Hematopoietic multipotent progenitor cell (in vitro differentiated cells): ENCODE measurements around the gene KIF23. TPM values are rescaled to one million over a fixed set of nuclear protein-coding genes. Genes with fewer than 3 reads are reported as not detected.
A peak's percentile ranks its signal among the peaks of the same experiment; 100 is the strongest.

Experiments
- DNase-seq, 3 donors: peaks; one replicate each; pipeline ENCODE4 v3.0.0-alpha.2; 2011 to 2015; ENCODE audit warnings: low read depth in 2 of 3, low spot score in 2 of 3
- total RNA-seq: library from RNA; depleted of rRNA; stranded (reverse); fragments of >200 nt; gene quantifications from one replicate; pipeline ENCODE4 v1.2.3, GENCODE V29; 2012

KIF23 gene
- total RNA-seq, 1 donor: 2.2 TPM

DNA sequence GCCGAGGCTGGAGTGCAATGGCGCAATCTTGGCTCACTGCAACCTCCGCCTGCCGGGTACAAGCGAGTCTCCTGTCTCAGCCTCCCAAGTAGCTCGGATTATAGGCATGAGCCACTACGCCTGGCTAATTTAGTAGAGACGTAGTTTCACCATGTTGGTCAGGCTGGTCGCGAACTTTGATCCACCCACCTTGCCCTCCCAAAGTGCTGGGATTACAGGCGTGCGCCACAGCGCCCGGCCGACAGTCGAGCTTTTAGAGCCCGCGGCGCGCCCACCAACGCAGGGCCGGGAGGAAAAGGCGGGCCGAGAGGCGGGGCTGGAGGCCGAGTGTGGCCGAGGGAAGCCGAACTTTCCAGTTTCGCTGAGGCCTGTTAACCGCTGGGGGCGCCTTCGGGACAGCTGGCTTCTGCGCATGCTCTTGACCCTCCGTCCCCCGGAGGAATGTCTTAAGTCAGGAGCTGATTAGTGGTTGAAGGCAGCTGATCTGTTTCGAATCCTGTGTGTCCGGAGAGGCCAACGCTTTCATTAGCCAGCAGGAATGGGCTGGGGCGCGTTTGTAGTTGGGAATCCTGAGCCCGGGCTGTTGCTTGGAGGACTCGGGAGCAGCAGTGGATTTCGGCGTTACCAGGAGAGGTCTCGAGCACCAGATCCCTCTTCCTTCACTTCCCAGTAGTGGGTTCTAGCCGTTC is 48.5 kb downstream of the KIF23 start:
- peak; percentile 79 to 97 (median 94) for DNase-seq

DNA sequence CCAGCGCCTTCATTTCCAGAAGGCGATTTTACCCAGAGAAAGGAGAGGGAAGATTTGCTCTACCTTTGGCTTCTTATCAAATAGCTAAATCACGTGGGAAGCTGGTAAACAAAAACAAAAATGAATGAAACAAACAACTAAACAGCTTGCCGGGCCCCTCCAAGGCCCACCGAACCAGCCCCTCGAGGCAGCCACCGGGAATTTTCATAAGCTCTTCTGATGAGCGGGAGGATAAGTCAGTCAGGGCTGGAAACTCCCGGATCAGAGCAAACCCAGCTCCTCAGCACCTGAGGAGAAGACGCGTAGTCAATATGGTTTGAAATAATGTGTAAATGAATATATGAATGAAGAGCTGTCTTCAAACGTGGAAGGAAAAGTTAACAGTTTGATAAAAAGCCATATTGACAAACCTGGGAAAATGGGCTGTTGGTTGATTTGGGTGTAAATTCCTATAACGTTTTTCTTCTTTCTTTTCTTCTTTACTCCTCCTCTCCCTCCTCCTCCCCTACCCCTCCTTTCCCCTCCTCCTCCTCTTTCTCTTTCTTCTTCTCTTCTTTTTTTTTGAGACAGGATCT is 49.1 kb downstream of the KIF23 start:
- DNase-seq: no peak

DNA sequence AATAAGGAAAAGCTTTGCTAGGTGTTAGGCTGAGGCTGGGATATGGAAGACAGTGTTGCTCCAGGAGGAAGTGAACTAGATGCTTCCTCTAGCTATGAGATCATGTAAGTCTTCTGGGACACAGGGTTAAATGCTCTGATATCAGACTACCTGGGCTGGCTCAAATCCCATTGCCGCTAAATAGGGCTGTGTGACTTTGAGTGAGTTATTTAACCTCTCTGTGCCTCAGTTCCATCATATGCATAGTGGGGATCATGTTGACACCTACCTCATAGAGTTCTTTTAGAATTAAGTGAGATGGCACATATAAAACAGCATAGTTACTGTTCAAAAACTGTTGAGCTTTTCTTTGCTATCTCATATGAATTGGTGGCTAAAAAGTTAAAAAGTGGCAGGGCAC is 51.1 kb downstream of the KIF23 start:
- DNase-seq: no peak

DNA sequence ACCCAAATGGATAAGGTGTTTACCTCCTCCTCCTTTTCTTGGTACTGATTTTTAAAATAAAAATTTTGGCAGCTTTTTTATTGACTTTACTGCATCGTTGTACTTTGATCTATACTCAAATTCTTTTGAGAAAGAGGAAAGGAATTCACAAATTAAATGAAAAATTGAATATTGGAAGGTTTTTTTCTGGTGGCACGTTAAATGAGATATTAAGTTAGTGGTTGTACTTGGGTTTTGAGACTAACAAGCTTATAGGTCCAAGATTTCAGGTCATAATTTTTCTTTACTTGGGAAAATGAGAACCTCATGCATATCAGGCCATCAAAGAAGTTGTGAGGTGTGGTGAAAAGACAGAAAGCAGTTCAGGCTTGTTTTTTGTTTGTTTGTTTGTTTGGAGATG is 52.6 kb downstream of the KIF23 start:
- DNase-seq: no peak

DNA sequence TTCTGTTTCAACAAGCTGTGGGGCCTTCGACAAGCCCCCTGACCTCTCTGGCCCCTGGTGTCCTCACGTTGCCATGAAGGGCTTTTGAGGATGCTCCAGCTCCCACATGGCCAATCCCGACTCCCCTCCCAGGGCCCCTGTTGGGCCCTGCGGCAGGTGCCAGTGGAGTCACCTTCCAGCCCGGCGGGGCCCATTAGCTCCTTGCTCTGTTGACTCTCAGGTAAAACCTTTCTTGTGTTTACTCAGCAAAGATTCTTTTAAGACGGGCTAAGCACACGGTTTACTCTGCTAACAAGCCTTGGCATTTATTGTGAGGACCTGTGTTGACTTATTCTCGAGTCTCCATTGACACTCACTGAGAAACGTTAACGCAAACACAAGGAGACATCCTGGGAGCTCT is 53.5 kb downstream of the KIF23 start:
- no peak for DNase-seq

DNA sequence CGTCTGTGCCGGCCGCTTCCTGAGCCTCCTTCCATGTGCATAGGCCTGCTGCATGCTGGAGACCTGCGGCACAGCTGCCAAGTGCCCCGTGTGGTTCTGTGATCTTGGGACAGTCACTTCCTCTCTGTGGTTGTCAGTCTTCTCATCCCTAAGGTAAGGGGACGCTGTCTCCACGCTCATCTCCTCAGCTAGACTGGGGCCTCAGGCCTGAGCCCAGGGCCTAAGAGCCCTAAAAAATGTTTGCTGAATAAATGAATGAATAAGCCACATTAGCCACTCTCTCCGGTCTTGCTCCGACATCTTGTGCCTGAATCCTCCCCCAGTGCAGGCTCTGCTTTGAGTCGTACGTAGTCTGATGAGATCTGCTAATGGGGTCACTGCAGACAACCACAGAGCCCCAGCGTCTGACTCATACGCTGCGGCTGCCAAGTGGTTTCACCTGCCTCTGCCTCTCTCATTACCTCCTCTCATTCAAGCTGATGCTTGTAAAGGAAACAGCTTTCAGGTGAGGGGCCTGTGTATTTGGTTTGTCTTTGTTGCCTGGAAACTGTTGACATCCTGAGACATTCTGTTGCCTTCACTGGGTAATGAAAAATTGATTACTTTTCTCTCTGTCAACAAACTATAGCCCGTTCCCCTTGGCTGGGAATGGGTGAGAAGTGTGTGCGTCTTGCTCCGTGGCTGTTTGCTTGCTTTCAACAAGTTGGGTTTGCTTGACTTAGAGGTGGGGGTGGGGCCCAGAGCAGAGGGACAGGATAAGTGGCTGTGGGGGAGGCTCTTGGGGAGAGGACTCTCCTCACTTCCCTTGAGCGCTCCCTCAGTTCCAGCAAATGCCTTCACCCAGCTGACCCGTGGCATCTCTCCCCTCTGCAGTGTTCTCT is 54.3 kb downstream of the KIF23 start:
- peak in 2 of 3 donors; percentile 40 to 74 for DNase-seq

DNA sequence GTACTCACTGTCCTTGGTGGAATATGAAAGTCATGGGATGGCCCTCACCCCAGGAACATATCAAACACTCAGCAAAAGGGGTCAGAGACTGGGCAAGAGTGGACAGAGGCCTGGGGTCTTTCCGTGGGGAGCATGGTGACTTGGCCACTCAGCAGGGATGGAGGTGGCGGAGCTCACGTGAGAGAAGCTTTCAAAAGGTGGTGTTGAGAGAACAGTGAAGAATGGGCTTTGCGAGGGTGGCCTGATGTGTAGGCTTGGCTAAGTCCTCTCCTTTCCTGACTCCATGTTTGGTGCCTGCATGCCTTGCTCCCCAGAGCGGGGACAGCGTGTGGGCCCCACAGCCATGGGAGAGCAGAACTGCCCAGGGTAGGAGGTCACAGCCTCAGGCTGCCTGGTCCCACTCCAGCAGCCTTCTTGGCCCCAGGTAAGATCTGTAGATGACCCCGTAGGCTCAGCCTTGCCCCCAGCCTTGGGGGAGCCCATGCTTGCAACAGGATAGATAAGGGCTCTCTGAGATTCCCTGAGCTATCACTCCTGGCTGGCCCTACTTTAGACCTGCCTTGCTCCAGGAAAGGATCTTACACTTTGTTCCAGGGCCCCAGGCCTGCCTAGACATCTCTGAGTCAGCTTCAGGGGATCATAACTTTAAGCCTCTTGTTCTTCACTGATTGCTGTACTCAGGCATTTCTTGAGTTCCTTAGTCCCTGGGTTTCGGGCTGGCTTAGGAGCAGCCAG is 55.5 kb downstream of the KIF23 start:
- DNase-seq: no peak

DNA sequence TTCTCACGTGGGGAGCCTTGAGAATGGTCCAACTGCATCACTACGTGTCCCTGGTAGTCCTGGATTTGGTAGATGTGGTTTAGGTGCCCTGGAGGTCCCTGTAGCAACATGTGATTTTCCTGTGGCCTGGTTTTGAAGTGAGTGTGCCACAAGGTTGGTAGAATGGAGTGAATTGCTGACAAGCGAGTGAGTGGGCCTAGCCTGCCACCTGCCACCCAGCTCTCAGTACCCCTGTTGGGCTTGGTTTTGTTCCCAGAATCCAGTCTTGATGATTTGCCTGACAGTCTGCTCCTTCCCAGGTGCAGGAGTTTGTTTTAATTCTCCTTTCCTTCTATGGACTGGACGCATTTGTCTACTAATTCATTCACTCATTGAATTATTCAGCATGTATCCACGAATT is 57.9 kb downstream of the KIF23 start:
- no peak for DNase-seq

DNA sequence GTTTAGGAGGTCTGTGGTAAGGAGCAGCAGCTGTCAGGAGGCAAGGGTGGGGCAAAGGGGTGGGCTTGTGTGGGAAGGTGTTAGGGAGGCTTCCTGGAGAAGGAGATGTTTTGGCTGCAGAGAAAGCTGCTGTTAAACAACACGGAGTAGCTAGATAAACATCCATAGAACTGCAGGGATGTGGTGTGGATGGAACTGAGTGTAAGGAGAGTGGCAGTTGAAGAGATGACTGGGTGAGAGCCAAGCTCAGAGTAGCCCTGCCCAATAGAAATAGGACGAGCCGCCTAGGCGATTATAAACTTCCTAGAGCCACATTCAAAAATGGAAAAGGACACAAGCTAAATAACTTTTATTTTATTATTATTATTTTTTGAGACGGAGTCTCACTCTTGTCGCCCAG is 58.4 kb downstream of the KIF23 start:
- DNase-seq: no peak

DNA sequence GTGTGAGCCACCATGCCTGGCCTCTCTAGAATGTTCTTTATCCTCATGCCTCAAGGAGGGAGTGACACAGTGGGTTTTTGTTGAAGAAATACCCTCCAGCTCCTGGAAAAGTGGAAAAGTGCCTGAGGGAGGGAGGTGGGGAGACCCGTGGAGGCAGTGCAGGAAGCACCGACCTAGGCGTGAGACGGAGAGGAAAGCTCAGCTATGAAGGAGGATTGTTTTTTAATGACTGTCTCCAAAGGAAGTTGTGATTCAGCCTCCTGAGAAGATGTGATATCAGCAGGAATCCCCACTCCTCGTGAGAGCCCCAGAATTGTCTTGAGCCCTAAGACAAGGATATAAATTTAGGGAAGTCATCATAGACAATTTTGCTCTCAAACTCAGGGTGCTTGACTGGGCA is 60.1 kb downstream of the KIF23 start:
- no peak for DNase-seq

DNA sequence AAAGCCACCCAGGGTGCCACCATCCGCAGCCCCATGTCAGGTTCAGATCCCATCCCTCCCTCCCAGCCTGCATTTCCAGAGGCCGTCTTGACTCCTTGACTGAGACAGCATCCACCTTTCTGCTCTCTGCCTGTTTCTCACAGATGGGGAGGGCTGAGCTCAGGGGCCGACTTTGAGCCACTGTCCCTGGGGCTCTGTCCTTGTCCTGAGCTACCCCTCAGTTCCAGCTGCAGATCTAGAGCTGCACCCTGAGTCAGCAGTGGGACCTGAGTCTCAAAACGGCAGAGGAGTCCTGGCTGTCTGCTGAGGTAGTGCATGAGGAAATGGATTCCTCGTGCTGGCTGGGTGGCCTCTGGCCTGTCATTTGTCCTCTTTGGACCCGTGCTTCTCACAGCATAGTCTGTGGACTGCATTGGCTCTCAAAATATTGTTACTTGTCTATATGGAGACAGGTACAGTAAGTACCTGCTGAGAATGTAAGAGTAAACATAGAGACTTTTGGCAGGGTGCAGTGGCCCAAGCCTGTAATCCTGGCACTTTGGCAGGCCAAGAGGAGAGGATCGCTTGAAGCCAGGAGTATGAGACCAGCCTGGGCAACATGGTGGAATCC is 60.8 kb downstream of the KIF23 start:
- DNase-seq: no peak

DNA sequence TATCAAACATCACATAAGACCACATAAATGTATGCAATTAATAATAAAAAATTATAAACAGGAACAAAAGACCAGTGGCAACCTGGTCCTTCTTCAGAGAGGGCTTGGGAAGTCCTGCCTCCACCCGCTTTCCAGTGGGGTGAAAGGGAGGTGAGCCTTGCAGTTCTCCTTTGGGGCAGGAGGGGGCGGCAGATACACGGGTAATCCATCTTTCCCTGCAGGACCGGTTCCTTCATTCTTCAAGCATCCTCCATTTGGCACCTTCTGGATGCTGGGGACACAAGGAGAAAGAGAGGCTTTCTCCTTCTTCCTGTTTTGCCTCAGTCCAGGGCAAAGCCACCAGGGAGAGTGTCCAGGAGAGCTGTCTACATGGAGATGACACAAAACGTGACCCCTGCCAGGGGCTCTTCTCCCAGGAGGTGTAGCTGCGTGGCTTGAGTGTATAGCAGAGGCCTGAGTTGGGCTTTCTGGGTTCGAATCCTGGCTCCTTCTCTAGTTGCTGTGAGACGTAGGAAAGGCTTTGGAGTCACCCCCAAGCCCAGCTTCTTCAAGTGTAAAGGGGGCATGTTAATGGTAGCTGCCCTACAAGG is 61.7 kb downstream of the KIF23 start:
- peak in 2 of 3 donors; percentile 53 to 71 for DNase-seq

DNA sequence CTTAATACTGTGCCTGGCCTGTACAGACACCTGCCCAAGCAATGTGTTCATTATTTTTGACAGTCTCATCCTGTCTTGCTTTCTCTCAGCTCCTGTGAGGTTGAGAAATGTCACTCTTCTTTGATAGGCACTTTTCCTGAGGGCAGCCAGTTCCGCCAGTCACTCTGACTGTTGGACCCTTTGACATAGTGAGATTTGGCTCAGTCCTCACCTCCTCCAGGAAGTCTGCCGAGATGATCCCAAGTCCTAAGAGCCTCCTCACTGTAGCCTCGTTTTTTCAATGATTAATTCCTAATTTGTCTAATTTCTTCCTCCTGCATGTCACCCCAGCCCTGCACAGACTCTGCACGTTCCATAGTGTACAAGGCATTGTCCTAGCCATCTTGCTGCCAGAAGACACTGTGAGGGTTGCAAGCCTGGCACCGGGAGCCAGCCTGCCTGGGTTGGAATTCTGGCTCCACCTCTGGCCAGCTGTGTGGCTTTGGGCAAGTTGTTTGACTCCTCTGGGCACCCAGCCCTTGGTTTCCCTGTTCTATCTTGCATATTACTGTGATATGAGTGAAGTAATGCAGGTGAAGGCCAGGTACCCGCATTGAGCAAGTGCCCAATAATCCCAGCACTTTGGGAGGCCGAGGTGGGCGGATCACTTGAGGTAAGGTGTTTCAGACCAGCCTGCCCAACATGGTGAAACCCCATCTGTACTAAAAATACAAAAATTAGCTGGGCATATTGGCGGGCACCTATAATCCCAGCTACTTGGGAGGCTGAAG is 62.7 kb downstream of the KIF23 start:
- DNase-seq: no peak

DNA sequence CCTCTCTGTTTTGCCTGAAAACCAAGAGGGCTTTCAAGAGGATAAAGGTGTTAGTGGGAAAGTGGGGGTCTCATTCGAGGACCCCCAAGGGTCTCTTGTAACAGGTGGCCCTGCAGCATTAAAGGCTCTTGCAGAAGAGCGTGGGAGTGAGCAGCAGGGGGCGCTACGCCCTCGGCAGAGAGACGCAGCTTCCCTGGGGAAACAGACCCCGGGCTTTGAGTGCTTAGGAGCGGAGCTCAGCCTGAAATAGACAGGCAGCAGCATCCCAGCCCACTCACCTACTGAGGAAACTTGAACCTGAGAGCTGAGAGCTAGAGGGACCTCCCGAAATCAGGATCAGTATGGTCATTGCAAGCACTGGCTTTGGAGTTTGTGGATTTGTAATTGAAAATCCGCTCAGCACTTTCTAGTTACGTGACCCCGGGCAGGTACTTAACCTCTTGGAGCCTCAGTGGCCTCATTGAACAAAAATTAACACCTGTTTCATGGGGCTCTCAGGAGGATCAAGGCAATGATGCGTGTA is 64.2 kb downstream of the KIF23 start:
- peak in 2 of 3 donors; percentile 50 for DNase-seq

DNA sequence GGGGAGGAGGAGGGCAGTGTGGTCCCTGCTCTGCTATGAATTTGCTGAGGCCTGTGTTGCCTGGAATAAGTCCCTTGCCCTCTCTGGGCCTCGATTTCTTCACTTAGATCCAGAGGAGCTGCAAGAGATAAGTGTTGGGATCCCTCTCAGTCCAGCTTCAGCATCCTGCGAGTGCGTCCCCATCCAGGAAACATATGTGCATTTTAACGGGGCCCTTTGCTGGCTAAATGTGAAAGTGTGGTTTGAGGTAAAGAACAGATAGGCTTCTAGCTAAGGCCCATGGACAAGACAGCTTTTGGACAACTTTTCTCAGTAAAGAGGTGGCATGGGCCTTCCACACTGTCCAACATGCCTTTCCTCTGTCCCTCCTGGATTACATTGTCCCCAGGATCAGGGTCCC is 64.9 kb downstream of the KIF23 start:
- peak in 1 of 3 donors; percentile 33 for DNase-seq

DNA sequence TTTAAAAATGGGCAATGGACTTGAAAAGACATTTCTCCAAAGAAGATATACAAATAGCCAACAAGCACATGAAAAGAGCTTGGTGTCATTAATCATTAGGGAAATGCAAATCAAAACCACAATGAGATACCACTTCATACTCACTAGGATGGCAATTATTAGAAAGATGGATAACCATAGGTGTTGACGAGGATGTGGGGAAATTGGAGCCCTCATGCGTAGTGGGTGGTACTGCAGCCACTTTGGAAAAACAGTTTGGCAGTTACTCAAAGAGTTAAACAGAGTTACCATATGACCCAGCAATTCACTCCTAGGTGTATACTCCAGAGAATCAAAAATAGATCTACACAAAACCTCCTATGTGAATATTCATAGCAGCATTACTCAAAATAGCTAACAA is 65.8 kb downstream of the KIF23 start:
- no peak for DNase-seq

DNA sequence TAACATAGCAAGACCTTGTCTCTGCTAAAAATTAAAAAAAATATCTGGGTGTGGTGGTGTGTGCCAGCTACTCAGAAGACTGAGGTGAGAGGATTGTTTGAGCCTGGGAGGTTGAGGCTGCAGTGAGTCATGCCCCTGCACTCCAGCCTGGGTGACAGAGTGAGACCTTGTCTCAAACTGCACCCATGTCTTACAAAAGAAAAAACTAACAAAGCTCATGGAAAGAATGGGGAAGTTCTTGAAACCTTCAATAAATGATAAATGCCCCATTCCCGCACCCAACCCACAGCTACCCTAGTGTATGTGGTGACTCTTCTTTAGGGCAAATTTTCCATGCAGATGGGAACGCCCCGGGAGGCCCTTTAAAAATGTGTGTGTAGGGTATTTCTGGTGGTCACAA is 66.8 kb downstream of the KIF23 start:
- DNase-seq: peak in 1 of 3 donors; percentile 40

DNA sequence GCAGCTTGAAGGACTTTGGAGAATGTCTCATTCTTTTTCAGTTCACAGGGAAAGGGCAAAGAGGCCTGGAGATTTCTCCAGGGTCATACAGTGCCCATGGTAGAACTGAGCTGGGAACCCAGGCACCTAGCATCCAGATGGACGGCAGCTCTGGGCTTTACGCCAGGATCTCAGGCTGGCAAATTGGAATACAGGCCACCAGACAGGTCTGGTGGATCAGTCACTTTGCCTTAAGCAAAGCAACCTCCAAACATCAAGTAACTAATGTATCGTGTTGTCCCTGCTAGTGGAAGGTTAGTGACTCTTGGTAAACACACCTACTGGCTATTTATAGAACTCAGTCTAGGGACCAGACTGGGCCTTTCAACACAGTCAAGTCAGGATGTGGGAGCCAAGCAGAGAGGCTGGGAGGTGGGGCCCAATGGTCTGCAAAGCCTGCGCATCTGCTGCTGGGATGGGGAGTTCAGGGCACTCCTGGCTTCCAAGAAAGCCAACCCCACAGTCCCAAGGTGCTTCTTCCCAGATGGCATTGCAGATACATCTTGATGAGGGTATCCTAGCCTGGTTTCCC is 68.6 kb downstream of the KIF23 start:
- no peak for DNase-seq

DNA sequence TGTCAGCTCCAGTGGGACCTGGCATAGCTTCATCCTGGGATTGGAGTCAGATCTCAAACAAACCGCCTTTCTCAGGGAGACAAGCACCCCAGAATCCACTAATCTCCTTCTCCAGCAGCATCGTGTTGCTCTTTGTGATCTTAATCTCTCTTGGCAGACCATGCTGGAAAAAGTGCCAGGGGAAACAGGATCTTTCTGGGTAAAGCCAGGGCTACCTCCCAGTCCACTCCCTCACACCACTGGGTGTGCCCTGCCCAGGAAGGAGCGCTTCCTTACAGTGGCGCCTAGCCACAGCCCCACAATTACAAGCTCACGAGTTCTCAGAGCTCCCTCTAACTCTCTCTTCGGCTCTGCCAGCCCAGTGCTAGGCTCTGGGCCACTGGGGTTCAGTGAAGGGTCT is 70.7 kb downstream of the KIF23 start:
- no peak for DNase-seq
